PC-3 (cell line): ENCODE measurements around the gene PSORS1C2.

Experiments
- CTCF ChIP-seq: fragments of 300-600 bp; sonication (generic); conservative IDR thresholded peaks from 2 replicates; pipeline ENCODE4 v1.5.1; 2017; ENCODE audit warnings: antibody characterized with exemption, low read depth, mild to moderate bottlenecking, low read length
- EZH2 ChIP-seq: fragments of 300-600 bp; sonication (generic); IDR thresholded peaks from one replicate; pipeline ENCODE4 v1.6.1; 2017; ENCODE audit warnings: antibody characterized with exemption, mild to moderate bottlenecking, low read length; ENCODE audit not compliant: unreplicated experiment

- no peak for TF ChIP-seq CTCF
- TF ChIP-seq EZH2: no peak
Observed at GRCh38 chr6:31161216-31162126, 22.6 kb upstream of the PSORS1C2 start.
